GM23338 (cell line): ENCODE results near the gene CABCOCO1. TPM values are rescaled to one million over a fixed set of nuclear protein-coding genes. Genes with fewer than 3 reads are reported as not detected.

Experiments used
- ATAC-seq: fragments of 200-7000 bp; cut with Tn5 transposase; 3 replicates; pipeline ENCODE4 v1.9.1; 2020
- DNase-seq: peaks from one replicate; pipeline ENCODE4 v3.0.0-alpha.2; 2015; ENCODE audit warnings: low spot score
- H2AFZ ChIP-seq: fragments of 200-600 bp; sonication (generic); 2 replicates; pipeline ENCODE4 v1.8.0; 2016; ENCODE audit warnings: antibody characterized with exemption, mild to moderate bottlenecking, moderate library complexity
- H3F3A ChIP-seq: fragments of 200-600 bp; sonication (generic); replicated peaks from 2 replicates; pipeline ENCODE4 v1.8.0; 2017; ENCODE audit warnings: antibody characterized with exemption, mixed run types, low read depth
- H3K27ac ChIP-seq: fragments of 200-600 bp; sonication (generic); 2 replicates; pipeline ENCODE4 v1.6.1; 2016; ENCODE audit warnings: low read depth
- H3K27me3 ChIP-seq: fragments of 200-600 bp; sonication (generic); 2 replicates; pipeline ENCODE4 v1.8.0; 2016; ENCODE audit warnings: mild to moderate bottlenecking, mixed run types, moderate library complexity; ENCODE audit not compliant: insufficient read depth
- H3K36me3 ChIP-seq: fragments of 200-600 bp; sonication (generic); 2 replicates; pipeline ENCODE4 v1.8.0; 2016; ENCODE audit warnings: mild to moderate bottlenecking; ENCODE audit not compliant: insufficient read depth
- H3K4me1 ChIP-seq: fragments of 200-600 bp; sonication (generic); 2 replicates; pipeline ENCODE4 v1.8.0; 2016; ENCODE audit warnings: mild to moderate bottlenecking, moderate library complexity; ENCODE audit not compliant: insufficient read depth
- H3K4me2 ChIP-seq: fragments of 200-600 bp; sonication (generic); 2 replicates; pipeline ENCODE4 v1.7.1; 2017; ENCODE audit warnings: mixed run types
- H3K4me3 ChIP-seq: fragments of 200-600 bp; sonication (generic); 2 replicates; pipeline ENCODE4 v1.6.1; 2016; ENCODE audit warnings: mixed run types
- H3K79me2 ChIP-seq: fragments of 200-600 bp; sonication (generic); replicated peaks from 2 replicates; pipeline ENCODE4 v1.8.0; 2017; ENCODE audit warnings: mild to moderate bottlenecking; ENCODE audit not compliant: insufficient read depth
- H3K9me2 ChIP-seq: fragments of 200-600 bp; sonication (generic); 2 replicates; pipeline ENCODE4 v1.8.0; 2017; ENCODE audit not compliant: insufficient read depth
- H4K20me1 ChIP-seq: fragments of 200-600 bp; sonication (generic); replicated peaks from 2 replicates; pipeline ENCODE4 v1.8.0; 2017; ENCODE audit warnings: mild to moderate bottlenecking; ENCODE audit not compliant: insufficient read depth
- H3K27ac Mint-ChIP-seq: 2 replicates; pipeline ENCODE4 v1.8.0; 2020; ENCODE audit warnings: inconsistent platforms, mild to moderate bottlenecking, moderate library complexity, mixed read lengths
- H3K27me3 Mint-ChIP-seq: 3 replicates; pipeline ENCODE4 v1.8.0; 2022; ENCODE audit warnings: low read depth, mild to moderate bottlenecking, moderate library complexity, mixed read lengths, inconsistent platforms; ENCODE audit not compliant: insufficient read depth, poor library complexity
- H3K36me3 Mint-ChIP-seq: 3 replicates; pipeline ENCODE4 v1.8.0; 2021; ENCODE audit warnings: low read depth, mild to moderate bottlenecking, inconsistent platforms, moderate library complexity, mixed read lengths
- H3K4me1 Mint-ChIP-seq: 3 replicates; pipeline ENCODE4 v1.8.0; 2020; ENCODE audit warnings: mild to moderate bottlenecking, inconsistent platforms, mixed read lengths
- H3K4me3 Mint-ChIP-seq: 3 replicates; pipeline ENCODE4 v1.8.0; 2021; ENCODE audit warnings: moderate library complexity, mild to moderate bottlenecking, inconsistent platforms, mixed read lengths
- H3K9me3 Mint-ChIP-seq: 3 replicates; pipeline ENCODE4 v1.8.0; 2020; ENCODE audit warnings: moderate library complexity, mild to moderate bottlenecking, inconsistent platforms, mixed read lengths
- CREB1 ChIP-seq: fragments of 250-450 bp; sonication (Bioruptor Pico); IDR thresholded peaks from 2 replicates; pipeline ENCODE4 v1.5.0; 2020; ENCODE audit warnings: low read depth, mild to moderate bottlenecking, moderate library complexity
- EZH2 ChIP-seq: fragments of 200-600 bp; sonication (generic); IDR thresholded peaks from one replicate; pipeline ENCODE4 v1.8.0; 2017; ENCODE audit warnings: antibody characterized with exemption, mild to moderate bottlenecking, low read depth; ENCODE audit not compliant: unreplicated experiment
- EZH2phosphoT487 ChIP-seq: fragments of 200-600 bp; sonication (generic); IDR thresholded peaks from one replicate; pipeline ENCODE4 v1.8.1; 2018; ENCODE audit warnings: antibody characterized with exemption; ENCODE audit not compliant: unreplicated experiment
- JUNB ChIP-seq: IDR thresholded peaks from one replicate; pipeline ENCODE4 v1.6.1; 2016; ENCODE audit warnings: antibody characterized with exemption; ENCODE audit not compliant: unreplicated experiment
- NANOG ChIP-seq: IDR thresholded peaks from 2 replicates; pipeline ENCODE4 v1.6.1; 2016; ENCODE audit warnings: antibody characterized with exemption, borderline replicate concordance
- POLR2AphosphoS5 ChIP-seq: IDR thresholded peaks from 2 replicates; pipeline ENCODE4 v1.6.1; 2016; ENCODE audit warnings: antibody characterized with exemption, low read depth
- STAT1 ChIP-seq: IDR thresholded peaks from one replicate; pipeline ENCODE4 v1.6.1; 2016; ENCODE audit warnings: antibody characterized with exemption; ENCODE audit not compliant: unreplicated experiment
- ZNF114 ChIP-seq: fragments of 250-450 bp; sonication (Bioruptor Pico); IDR thresholded peaks from 2 replicates; pipeline ENCODE4 v1.5.0; 2020; ENCODE audit warnings: mild to moderate bottlenecking, moderate library complexity
- ZNF331 ChIP-seq: fragments of 250-450 bp; sonication (Bioruptor Pico); IDR thresholded peaks from 2 replicates; pipeline ENCODE4 v1.5.0; 2020; ENCODE audit warnings: low read depth, mild to moderate bottlenecking, moderate library complexity
- polyA plus RNA-seq: library from polyadenylated mRNA; unstranded; fragments of >200 nt; fragmentation: Nextera tagmentation; extraction: Ambion mirVana; gene quantifications from 2 replicates; pipeline ENCODE4 v1.2.1, GENCODE V29; 2016
- total RNA-seq: library from RNA; depleted of rRNA; stranded (reverse); fragments of >200 nt; shearing (Covaris generic); gene quantifications from 2 replicates; pipeline ENCODE4 v1.2.3, GENCODE V29; 2014
- TF ChIP-seq, protein P1 (sequence below): IDR thresholded peaks from one replicate; pipeline ENCODE4 v1.6.1; 2018; ENCODE audit warnings: antibody characterized with exemption; ENCODE audit not compliant: unreplicated experiment
- TF ChIP-seq, protein P2 (sequence below), 2 experiments: fragments of 200-600 bp in 1 of 2; sonication (generic) in 1 of 2; conservative IDR thresholded peaks; 2 replicates each; pipeline versions ENCODE4 v1.5.1 to v1.6.1; 2016 to 2017; ENCODE audit warnings: antibody characterized with exemption in 2 of 2, low read depth in 2 of 2, mild to moderate bottlenecking in 2 of 2, moderate library complexity in 1 of 2
- TF ChIP-seq, protein P3 (sequence below): IDR thresholded peaks from 2 replicates; pipeline ENCODE4 v1.6.1; 2016; ENCODE audit warnings: antibody characterized with exemption
- TF ChIP-seq, protein P4 (sequence below): fragments of 250-450 bp; sonication (Bioruptor Pico); IDR thresholded peaks from 2 replicates; pipeline ENCODE4 v1.5.0; 2020; ENCODE audit warnings: mild to moderate bottlenecking, moderate library complexity

The CABCOCO1 gene
- total and polyA plus RNA-seq, 2 experiments from 2014 or later = not detected

DNA sequence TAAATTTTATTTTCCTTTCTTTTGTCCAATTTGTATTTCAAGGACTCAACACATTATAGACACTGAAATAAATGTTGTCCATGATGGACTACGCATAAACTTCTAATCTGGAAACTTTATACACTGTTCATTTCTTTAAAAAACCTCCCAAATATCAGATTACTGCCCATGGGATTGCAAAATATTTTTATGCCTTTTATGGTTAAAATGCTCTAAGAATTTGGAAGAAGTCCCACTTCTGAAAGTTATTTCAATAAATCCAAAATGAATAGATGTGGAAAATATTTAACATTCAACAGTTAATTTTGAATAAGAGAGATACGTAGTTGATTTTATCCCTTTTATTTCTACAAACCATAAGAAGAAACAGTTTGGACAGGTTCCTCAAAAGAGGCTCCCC is 46.1 kb downstream of the CABCOCO1 start:
- ATAC-seq (no peak), DNase-seq (no peak)
- Histone ChIP-seq H3K36me3 (no peaks in the 10 kb centered on the region), H3K27me3 (no peaks in the 10 kb centered on the region), H4K20me1 (no peaks in the 10 kb centered on the region), H3F3A (no peaks in the 10 kb centered on the region), H3K27ac (no peak overlapping the region), H3K4me1 (no peaks in the 10 kb centered on the region), H3K4me3 (no peak overlapping the region), H3K9me2 (no peaks in the 10 kb centered on the region), H3K4me2 (no peak overlapping the region), H3K79me2 (no peaks in the 10 kb centered on the region), H2AFZ (no peak overlapping the region)
- no peak overlapping the region for H3K4me3 Mint-ChIP-seq
- H3K9me3 Mint-ChIP-seq = no peaks in the 10 kb centered on the region
- no peak overlapping the region for H3K27ac Mint-ChIP-seq
- peaks cover 2% of the 10 kb centered on the region; the same call in 1 of the 3 replicates for H3K4me1 Mint-ChIP-seq
- TF ChIP-seq EZH2phosphoT487 (no peak), CREB1 (CRISPR knock-in tag) (no peak), ZNF331 (no peak), EZH2 (no peak), STAT1 (no peak), NANOG (no peak), JUNB (no peak), POLR2AphosphoS5 (no peak), ZNF114 (CRISPR knock-in tag) (no peak)
- TF ChIP-seq, protein P1, sequence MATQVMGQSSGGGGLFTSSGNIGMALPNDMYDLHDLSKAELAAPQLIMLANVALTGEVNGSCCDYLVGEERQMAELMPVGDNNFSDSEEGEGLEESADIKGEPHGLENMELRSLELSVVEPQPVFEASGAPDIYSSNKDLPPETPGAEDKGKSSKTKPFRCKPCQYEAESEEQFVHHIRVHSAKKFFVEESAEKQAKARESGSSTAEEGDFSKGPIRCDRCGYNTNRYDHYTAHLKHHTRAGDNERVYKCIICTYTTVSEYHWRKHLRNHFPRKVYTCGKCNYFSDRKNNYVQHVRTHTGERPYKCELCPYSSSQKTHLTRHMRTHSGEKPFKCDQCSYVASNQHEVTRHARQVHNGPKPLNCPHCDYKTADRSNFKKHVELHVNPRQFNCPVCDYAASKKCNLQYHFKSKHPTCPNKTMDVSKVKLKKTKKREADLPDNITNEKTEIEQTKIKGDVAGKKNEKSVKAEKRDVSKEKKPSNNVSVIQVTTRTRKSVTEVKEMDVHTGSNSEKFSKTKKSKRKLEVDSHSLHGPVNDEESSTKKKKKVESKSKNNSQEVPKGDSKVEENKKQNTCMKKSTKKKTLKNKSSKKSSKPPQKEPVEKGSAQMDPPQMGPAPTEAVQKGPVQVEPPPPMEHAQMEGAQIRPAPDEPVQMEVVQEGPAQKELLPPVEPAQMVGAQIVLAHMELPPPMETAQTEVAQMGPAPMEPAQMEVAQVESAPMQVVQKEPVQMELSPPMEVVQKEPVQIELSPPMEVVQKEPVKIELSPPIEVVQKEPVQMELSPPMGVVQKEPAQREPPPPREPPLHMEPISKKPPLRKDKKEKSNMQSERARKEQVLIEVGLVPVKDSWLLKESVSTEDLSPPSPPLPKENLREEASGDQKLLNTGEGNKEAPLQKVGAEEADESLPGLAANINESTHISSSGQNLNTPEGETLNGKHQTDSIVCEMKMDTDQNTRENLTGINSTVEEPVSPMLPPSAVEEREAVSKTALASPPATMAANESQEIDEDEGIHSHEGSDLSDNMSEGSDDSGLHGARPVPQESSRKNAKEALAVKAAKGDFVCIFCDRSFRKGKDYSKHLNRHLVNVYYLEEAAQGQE = no peak
- TF ChIP-seq, protein P2, sequence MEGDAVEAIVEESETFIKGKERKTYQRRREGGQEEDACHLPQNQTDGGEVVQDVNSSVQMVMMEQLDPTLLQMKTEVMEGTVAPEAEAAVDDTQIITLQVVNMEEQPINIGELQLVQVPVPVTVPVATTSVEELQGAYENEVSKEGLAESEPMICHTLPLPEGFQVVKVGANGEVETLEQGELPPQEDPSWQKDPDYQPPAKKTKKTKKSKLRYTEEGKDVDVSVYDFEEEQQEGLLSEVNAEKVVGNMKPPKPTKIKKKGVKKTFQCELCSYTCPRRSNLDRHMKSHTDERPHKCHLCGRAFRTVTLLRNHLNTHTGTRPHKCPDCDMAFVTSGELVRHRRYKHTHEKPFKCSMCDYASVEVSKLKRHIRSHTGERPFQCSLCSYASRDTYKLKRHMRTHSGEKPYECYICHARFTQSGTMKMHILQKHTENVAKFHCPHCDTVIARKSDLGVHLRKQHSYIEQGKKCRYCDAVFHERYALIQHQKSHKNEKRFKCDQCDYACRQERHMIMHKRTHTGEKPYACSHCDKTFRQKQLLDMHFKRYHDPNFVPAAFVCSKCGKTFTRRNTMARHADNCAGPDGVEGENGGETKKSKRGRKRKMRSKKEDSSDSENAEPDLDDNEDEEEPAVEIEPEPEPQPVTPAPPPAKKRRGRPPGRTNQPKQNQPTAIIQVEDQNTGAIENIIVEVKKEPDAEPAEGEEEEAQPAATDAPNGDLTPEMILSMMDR (conservative IDR thresholded peaks at IDR 0.05; ENCODE audit: low read depth in 2 of 2) = no peak
- TF ChIP-seq, protein P3, sequence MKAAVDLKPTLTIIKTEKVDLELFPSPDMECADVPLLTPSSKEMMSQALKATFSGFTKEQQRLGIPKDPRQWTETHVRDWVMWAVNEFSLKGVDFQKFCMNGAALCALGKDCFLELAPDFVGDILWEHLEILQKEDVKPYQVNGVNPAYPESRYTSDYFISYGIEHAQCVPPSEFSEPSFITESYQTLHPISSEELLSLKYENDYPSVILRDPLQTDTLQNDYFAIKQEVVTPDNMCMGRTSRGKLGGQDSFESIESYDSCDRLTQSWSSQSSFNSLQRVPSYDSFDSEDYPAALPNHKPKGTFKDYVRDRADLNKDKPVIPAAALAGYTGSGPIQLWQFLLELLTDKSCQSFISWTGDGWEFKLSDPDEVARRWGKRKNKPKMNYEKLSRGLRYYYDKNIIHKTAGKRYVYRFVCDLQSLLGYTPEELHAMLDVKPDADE = no peak
- TF ChIP-seq, protein P4, sequence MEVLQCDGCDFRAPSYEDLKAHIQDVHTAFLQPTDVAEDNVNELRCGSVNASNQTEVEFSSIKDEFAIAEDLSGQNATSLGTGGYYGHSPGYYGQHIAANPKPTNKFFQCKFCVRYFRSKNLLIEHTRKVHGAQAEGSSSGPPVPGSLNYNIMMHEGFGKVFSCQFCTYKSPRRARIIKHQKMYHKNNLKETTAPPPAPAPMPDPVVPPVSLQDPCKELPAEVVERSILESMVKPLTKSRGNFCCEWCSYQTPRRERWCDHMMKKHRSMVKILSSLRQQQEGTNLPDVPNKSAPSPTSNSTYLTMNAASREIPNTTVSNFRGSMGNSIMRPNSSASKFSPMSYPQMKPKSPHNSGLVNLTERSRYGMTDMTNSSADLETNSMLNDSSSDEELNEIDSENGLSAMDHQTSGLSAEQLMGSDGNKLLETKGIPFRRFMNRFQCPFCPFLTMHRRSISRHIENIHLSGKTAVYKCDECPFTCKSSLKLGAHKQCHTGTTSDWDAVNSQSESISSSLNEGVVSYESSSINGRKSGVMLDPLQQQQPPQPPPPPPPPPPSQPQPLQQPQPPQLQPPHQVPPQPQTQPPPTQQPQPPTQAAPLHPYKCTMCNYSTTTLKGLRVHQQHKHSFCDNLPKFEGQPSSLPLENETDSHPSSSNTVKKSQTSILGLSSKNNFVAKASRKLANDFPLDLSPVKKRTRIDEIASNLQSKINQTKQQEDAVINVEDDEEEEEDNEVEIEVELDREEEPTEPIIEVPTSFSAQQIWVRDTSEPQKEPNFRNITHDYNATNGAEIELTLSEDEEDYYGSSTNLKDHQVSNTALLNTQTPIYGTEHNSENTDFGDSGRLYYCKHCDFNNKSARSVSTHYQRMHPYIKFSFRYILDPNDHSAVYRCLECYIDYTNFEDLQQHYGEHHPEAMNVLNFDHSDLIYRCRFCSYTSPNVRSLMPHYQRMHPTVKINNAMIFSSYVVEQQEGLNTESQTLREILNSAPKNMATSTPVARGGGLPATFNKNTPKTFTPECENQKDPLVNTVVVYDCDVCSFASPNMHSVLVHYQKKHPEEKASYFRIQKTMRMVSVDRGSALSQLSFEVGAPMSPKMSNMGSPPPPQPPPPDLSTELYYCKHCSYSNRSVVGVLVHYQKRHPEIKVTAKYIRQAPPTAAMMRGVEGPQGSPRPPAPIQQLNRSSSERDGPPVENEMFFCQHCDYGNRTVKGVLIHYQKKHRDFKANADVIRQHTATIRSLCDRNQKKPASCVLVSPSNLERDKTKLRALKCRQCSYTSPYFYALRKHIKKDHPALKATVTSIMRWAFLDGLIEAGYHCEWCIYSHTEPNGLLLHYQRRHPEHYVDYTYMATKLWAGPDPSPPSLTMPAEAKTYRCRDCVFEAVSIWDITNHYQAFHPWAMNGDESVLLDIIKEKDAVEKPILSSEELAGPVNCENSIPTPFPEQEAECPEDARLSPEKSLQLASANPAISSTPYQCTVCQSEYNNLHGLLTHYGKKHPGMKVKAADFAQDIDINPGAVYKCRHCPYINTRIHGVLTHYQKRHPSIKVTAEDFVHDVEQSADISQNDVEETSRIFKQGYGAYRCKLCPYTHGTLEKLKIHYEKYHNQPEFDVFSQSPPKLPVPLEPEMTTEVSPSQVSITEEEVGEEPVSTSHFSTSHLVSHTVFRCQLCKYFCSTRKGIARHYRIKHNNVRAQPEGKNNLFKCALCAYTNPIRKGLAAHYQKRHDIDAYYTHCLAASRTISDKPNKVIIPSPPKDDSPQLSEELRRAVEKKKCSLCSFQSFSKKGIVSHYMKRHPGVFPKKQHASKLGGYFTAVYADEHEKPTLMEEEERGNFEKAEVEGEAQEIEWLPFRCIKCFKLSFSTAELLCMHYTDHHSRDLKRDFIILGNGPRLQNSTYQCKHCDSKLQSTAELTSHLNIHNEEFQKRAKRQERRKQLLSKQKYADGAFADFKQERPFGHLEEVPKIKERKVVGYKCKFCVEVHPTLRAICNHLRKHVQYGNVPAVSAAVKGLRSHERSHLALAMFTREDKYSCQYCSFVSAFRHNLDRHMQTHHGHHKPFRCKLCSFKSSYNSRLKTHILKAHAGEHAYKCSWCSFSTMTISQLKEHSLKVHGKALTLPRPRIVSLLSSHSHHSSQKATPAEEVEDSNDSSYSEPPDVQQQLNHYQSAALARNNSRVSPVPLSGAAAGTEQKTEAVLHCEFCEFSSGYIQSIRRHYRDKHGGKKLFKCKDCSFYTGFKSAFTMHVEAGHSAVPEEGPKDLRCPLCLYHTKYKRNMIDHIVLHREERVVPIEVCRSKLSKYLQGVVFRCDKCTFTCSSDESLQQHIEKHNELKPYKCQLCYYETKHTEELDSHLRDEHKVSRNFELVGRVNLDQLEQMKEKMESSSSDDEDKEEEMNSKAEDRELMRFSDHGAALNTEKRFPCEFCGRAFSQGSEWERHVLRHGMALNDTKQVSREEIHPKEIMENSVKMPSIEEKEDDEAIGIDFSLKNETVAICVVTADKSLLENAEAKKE (CRISPR knock-in tag) = no peak
- peaks cover 5% of the 10 kb centered on the region for H3K27me3 Mint-ChIP-seq
- no peaks in the 10 kb centered on the region for H3K36me3 Mint-ChIP-seq
